GM13977 (cell line): ENCODE data around the gene MUC6.

ENCODE experiments used
- DNase-seq: peaks from one replicate; pipeline ENCODE4 v3.0.0; 2012; ENCODE audit warnings: low spot score
- in situ Hi-C: fragments of 300-500 bp; cut with MboI; formaldehyde crosslinking; loops from one replicate; pipeline ENCODE4 v1.12.0; 2022; ENCODE audit warnings: low sequenced_read_pairs, low pct_unique_long_range_greater_than_20kb, mixed read lengths, inconsistent platforms; ENCODE audit not compliant: unreplicated experiment
- TF ChIP-seq, protein P1 (sequence below): IDR thresholded peaks from 2 replicates; pipeline ENCODE4 v1.5.1; 2012; ENCODE audit warnings: mild to moderate bottlenecking, control low read depth; ENCODE audit not compliant: insufficient read depth; ENCODE audit errors: extremely low read depth, missing control alignments

MUC6 gene

DNA sequence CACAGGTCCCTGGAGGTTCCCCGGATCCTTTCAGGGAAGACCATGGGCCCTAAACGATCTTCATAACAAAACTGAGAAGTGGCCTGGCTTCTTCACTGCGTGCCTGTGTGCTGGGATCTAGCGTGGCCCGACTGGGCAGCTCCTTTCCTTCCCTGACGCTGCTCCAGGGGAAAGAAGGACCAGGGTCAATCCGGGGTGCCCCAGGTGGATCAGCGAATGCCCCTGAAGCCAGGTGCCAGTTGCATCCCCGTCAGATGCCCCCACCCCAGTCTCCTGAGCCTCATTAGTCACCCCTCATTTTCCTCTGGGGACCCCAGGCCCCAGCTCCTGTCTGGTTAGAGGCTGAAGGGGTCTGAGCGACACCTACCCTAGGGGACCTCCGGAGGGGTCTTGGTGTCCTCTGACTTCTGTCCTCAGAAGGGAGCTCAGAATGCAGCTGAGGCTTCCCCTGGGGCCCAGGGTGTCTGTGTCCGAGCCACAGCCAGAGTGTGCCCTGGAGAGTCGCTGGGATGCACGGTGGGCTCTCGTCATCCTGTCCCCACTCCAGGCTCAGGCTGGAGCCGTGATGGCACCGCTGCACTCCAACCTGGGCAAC lies 18.7 kb upstream of the MUC6 start:
- in situ Hi-C loops = no loop called here
- TF ChIP-seq, protein P1, sequence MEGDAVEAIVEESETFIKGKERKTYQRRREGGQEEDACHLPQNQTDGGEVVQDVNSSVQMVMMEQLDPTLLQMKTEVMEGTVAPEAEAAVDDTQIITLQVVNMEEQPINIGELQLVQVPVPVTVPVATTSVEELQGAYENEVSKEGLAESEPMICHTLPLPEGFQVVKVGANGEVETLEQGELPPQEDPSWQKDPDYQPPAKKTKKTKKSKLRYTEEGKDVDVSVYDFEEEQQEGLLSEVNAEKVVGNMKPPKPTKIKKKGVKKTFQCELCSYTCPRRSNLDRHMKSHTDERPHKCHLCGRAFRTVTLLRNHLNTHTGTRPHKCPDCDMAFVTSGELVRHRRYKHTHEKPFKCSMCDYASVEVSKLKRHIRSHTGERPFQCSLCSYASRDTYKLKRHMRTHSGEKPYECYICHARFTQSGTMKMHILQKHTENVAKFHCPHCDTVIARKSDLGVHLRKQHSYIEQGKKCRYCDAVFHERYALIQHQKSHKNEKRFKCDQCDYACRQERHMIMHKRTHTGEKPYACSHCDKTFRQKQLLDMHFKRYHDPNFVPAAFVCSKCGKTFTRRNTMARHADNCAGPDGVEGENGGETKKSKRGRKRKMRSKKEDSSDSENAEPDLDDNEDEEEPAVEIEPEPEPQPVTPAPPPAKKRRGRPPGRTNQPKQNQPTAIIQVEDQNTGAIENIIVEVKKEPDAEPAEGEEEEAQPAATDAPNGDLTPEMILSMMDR = no peak
- no peak for DNase-seq

DNA sequence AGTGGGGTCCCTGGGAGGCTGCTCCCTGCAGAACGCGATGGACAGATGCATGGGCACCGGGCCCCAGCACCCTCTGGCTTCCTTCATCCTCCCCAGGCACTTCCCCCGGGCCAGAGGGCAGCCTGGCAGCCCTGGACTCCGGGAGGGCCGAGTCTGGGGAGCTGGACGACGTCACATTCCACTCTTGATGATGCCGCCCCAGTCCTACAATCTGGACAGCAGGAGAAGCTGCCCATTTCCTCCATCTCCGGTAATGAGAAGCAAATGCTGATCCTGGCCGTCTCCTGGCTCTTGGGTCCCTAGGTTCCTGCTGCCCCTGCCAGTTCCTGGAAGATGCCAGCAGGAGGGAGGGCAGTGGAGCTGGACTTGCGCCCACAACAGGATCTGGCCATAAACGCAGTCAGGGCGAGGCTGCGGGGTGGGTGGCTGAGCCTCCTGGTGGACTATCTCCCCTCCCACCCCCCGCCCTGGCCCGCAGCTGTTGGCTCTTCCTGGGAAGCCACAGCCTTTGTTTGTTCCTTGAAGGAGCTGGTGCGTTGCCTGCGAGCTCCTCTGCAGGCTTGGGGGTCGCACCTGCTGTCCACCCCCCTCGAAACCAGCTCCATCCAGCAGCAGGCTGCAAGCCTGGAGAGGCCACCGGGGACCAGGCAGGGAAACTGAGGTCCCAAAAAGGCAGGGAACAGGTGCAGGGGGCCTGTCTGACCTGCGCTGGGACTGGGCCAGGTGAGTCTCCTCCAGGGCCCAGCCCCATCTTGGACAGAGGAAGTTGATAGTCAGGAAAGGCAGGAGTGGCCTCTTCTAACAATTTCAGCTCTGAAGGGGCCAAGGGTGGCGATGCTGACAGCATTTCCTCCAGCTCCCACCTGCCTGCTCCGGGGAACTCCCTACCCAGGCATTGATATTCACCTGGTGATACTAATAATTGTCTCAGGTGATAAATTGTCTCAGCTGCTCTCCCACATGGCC lies 17.9 kb upstream of the MUC6 start:
- DNase-seq = no peak
- TF ChIP-seq, protein P1 = no peak
- in situ Hi-C loops = no loop called here

DNA sequence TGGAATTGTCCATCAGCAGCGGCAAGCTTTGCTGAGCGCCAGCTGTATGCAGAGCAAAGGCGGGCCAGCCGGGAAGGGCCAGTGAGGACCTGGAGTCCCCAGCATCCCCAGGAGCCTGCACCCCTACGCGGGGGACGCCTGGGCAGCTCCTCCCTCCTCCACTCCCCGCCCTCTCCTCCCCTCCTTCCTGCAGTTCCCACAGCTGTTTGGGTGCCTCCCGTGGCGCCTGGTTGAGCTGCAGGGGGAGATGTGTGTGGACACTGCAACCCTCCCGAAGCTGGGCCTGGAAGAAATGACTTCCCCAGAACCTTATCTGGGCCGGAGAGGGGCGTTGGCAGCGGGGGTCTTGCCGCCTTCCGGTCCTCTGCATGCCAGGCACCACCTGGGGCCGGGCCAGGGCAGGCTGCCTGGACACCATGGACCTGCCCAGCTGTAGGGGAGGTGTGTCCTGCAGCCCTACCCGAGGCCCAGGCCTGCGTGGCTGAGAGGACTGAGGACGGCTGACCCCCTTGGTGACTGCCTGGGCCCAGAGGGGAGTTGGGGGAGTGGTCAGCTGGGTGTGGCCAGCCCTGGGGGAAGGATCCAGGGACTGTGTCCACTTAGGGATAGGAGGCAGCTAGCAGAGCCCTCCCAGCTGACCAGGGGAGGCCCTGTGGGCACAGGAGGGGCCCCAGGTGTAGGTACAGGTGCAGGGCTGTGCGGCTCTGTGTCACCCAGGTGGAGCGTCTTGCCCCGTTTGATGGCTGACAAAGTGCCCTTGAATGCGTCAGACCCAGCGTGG lies 16.8 kb upstream of the MUC6 start:
- DNase-seq = no peak
- in situ Hi-C loops = no loop called here
- TF ChIP-seq, protein P1 = no peak

DNA sequence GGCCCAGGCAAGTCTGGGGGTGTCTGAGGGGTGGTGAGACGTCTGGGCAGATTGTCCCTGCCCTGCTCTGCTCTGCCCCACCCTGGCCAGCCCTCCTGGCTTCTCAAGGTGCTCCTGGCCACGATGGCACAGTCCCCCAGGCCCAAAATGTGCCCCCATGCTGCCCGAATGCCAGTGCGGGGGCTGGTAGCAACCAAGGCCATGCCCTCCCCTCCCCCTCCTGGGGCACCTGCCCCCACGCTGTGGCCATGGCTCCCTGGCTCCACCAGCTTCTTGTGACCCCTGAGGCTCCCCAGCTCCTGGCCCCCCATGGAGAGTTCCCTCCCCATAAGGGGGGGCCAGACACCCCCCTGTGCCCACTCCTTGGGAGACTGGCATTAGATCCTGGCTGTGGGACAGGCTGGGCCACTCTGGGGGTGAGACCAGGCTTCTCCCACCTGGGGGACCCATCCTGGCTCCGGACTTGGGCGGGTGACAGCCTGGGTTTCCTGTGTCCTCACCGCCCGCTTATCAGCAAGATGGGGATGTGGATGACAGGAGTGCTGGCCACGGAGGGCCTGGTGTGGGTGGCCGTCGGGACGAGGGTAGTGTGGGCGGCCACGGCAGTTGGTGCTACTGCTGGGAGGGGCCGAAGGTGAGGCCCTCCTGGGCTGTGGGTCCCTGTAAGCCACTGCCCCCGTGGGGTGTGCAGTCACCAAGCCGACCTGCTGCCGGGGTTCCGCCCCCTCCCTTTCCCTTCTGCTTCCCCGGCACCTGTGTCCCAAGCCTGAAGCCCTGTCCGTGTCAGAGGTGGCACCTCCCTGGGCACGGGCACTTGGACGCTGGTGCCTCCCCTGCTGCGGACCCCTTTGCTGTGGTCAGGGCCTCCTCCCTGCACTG lies 15.9 kb upstream of the MUC6 start:
- TF ChIP-seq, protein P1 = no peak
- in situ Hi-C loops = no loop called here
- DNase-seq = no peak

DNA sequence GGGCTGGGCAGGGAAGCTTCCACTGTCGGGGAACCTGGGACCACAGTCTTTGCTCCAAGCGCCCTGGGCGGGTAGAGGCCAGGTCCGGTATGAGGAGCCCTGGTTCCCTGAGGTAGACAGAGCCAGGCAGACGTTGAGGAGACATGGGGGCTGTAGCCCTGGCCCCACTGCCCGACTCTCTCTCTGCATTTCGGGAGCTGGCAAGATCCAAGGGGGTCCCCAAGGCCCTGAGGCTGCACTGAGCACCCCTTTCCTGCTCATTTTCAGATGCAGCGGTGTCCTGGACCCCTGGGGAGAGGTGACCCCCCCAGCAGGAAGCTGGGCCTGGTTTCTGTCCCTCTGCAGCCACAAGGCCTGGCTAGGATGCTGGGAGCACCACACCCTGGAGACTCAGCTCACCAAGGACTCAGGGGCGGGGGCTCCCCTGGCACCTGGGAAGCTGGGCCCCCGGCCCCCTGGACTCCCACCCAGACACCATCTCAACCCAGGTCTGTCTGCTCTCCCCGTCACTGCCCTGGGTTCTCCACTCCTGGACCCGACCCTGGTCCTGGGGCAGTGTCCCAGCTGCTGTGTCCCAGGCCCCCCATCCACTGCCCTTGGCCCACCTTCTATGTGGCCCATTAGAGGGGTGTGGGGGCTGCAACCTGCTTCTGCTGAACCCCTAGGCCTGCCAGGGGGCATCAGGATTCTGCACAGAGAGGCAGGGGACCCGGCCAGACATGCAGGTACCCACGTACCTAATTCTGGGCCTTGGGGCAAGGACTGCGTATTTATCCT lies 15.0 kb upstream of the MUC6 start:
- DNase-seq = no peak
- TF ChIP-seq, protein P1 = no peak
- in situ Hi-C loops = no loop called here
